ENCODE results near the gene PTPRE. TPM values are rescaled to one million over a fixed set of nuclear protein-coding genes. Genes with fewer than 3 reads are reported as not detected.

The PTPRE gene
- total and polyA plus RNA-seq, 10 of the 15 experiments (the other 5 are each of a cell fraction or from before 2014, with no cell fraction given): 2.9 to 7.6 (median 5.8) TPM

- no peaks in the 10 kb centered on the region for H3K9me3 ChIP-seq (replicated peaks; ENCODE audit: control insufficient read depth, insufficient read depth, low read length)
- no peak overlapping the region for H3K27ac ChIP-seq (ENCODE audit: control insufficient read depth, insufficient read depth)
- BruUV-seq (replicated peaks): no TSS peak
- H3K9ac ChIP-seq (ENCODE audit: control insufficient read depth, insufficient read depth, low read length): no peak overlapping the region
- H3K4me3 ChIP-seq: no peak overlapping the region
- WGBS (ENCODE audit: insufficient coverage, insufficient replicate concordance, low lambda C conversion rate, missing lambda C conversion rate): 80% methylated on average over 17 of the region's 17 CpGs
- FAIRE-seq (no peak), DNase-seq (ENCODE audit: low read depth, low spot score) (no peak), ATAC-seq (no peak)
- ChIA-PET SMC1A (ENCODE audit: uncharacterized antibody, unreplicated experiment) (interaction anchor here (1.1 to 5.5 kb wide), 5 partner anchors 12 to 80 kb away, joined by 3 to 128 read pairs (median 3); no protein-coding TSS in a partner anchor), POLR2A (no interaction called here), RAD21 (ENCODE audit: unreplicated experiment) (interaction anchor here (2.0 kb wide), 1 partner anchor 36 kb away, joined by 11 read pairs; no protein-coding TSS in a partner anchor), CTCF (interaction anchor here (0.9 to 9.4 kb wide), 7 partner anchors 9 to 355 kb away, joined by 3 to 277 read pairs (median 5); no protein-coding TSS in a partner anchor)
- no peak overlapping the region for H2AFZ ChIP-seq (ENCODE audit: control insufficient read depth, low read depth, low read length)
- no peak overlapping the region for H3K4me2 ChIP-seq (ENCODE audit: control insufficient read depth, insufficient read depth)
- intact Hi-C loops (cut with micrococcal nuclease; ENCODE audit: unreplicated experiment): no loop called here
- TF ChIP-seq E2F8 (IDR thresholded peaks at IDR 0.05; ENCODE audit: low read depth, partially characterized antibody): no peak
- no peak for TF ChIP-seq NFIC (IDR thresholded peaks at IDR 0.05; ENCODE audit: low read depth, low read length)
- TF ChIP-seq PBX3 (IDR thresholded peaks at IDR 0.05; ENCODE audit: insufficient replicate concordance, low read depth, low read length): no peak
- no peak for TF ChIP-seq KLF5 (IDR thresholded peaks at IDR 0.05; ENCODE audit: partially characterized antibody)
- TF ChIP-seq ZZZ3 (IDR thresholded peaks at IDR 0.05; ENCODE audit: control insufficient read depth, insufficient read length, low read depth): no peak
- TF ChIP-seq ZNF622 (IDR thresholded peaks at IDR 0.05): no peak
- TF ChIP-seq FOS (IDR thresholded peaks at IDR 0.05; ENCODE audit: borderline replicate concordance, extremely low read depth, insufficient read length): no peak
- TF ChIP-seq NR2C1 (IDR thresholded peaks at IDR 0.05): no peak
- TF ChIP-seq MYC (IDR thresholded peaks at IDR 0.05; ENCODE audit: insufficient read depth, insufficient read length, insufficient replicate concordance, low read length, severe bottlenecking): no peak
- TF ChIP-seq BACH1 (IDR thresholded peaks at IDR 0.05; ENCODE audit: borderline replicate concordance): no peak
- TF ChIP-seq JUNB (IDR thresholded peaks at IDR 0.05): no peak
- TF ChIP-seq IRF3 (IDR thresholded peaks at IDR 0.05): no peak
- TF ChIP-seq EP300 (IDR thresholded peaks at IDR 0.05; ENCODE audit: borderline replicate concordance in 1 of 2, control insufficient read depth in 1 of 2, low read depth in 2 of 2, low read length in 2 of 2): no peak
- no peak for TF ChIP-seq JUND (IDR thresholded peaks at IDR 0.05; ENCODE audit: low read depth, low read length)
- H3K36me3 ChIP-seq (ENCODE audit: control insufficient read depth in 2 of 2, insufficient read depth in 2 of 2, low read length in 1 of 2): peaks cover 0 to 13% of the 10 kb centered on the region in 2 experiments; a peak in 3 of 4 replicates
- H3K79me2 ChIP-seq (ENCODE audit: control insufficient read depth, insufficient read depth, low read length): no peaks in the 10 kb centered on the region
- in situ Hi-C loops (cut with MboI): loop anchor here (5.0 kb wide), 1 partner anchor 39 kb away; no protein-coding TSS in a partner anchor
- H3K27me3 ChIP-seq (replicated peaks in 1 of 2; ENCODE audit: control insufficient read depth in 2 of 2, insufficient read depth in 2 of 2, low read length in 1 of 2): no peaks in the 10 kb centered on the region
- no peaks in the 10 kb centered on the region for H3K4me1 ChIP-seq (ENCODE audit: control insufficient read depth, insufficient read depth, low read length)
- H4K20me1 ChIP-seq (ENCODE audit: control insufficient read depth, insufficient read depth): no peaks in the 10 kb centered on the region
Observed at GRCh38 chr10:128070721-128071416, 164.0 kb downstream of the PTPRE start.
